C4-2B (cell line): ENCODE results near the gene PTPRD.

ENCODE experiments used
- CTCF ChIP-seq: fragments of 450-650 bp; conservative IDR thresholded peaks from 2 replicates; pipeline ENCODE4 v1.5.1; 2017; ENCODE audit warnings: mild to moderate bottlenecking
- ZFX ChIP-seq: fragments of 450-650 bp; IDR thresholded peaks from 2 replicates; pipeline ENCODE4 v1.6.1; 2017

- TF ChIP-seq CTCF (no peak), ZFX (no peak)
Measured at GRCh38 chr9:8693464-8693863, 1919.3 kb downstream of the PTPRD start.
